Measurements from ENCODE around the gene HOXB5.

Gene HOXB5

DNA sequence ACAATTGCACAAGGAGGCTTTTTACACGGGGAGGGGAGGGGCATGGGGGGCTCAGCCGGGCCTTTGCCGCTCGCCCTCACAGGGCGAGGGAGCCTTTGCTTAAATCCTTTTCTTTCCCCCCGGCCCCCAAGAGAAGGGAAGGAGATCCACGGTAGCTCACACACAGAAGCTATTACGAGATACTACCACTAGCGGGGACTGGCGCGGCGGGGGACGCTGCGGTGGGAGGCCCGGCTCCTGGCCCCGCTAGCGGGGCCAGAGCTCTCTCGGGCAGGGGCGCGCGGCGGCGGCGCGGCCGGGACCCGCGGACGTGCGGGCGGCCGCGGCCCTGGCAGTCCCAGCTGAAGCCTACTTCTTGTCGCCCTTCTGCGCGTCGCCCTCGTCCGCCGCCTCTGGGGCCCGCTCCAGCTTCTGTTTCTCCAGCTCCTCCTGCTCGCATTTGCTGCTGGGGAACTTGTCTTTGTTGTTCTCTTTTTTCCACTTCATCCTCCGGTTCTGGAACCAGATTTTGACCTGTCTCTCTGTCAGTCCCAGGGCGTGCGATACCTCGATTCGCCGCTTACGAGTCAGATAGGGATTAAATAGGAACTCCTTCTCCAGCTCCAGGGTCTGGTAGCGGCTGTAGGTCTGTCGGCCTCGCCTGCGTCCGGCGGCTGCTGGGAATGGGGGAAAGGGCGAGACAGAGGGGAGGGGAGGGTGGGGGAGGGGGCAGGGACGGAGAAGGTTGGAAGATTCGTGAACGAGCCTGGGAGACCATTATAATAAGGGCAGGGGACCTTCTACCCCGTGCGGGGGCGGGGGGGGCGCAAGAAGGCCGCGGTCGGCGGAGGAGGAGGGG, 19.5 kb upstream of the HOXB5 start:
- Mint-ChIP-seq H3K9me3 (no peaks in the 10 kb centered on the region), H3K4me3 (peak overlapping the region; percentile 94 to 98 (median 96)), H3K27me3 (ENCODE audit: low read depth) (peaks cover 81% of the 10 kb centered on the region), H3K36me3 (ENCODE audit: low read depth) (peaks cover 8% of the 10 kb centered on the region), H3K27ac (peak overlapping the region in 2 of 3 experiments; percentile 96 to 98), H3K4me1 (peaks cover 52% of the 10 kb centered on the region)
- TF ChIP-seq, protein P1, sequence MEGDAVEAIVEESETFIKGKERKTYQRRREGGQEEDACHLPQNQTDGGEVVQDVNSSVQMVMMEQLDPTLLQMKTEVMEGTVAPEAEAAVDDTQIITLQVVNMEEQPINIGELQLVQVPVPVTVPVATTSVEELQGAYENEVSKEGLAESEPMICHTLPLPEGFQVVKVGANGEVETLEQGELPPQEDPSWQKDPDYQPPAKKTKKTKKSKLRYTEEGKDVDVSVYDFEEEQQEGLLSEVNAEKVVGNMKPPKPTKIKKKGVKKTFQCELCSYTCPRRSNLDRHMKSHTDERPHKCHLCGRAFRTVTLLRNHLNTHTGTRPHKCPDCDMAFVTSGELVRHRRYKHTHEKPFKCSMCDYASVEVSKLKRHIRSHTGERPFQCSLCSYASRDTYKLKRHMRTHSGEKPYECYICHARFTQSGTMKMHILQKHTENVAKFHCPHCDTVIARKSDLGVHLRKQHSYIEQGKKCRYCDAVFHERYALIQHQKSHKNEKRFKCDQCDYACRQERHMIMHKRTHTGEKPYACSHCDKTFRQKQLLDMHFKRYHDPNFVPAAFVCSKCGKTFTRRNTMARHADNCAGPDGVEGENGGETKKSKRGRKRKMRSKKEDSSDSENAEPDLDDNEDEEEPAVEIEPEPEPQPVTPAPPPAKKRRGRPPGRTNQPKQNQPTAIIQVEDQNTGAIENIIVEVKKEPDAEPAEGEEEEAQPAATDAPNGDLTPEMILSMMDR (IDR thresholded peaks at IDR 0.05; ENCODE audit: unreplicated experiment in 3 of 3), result peak in 2 of 3 experiments; percentile 39 to 44

DNA sequence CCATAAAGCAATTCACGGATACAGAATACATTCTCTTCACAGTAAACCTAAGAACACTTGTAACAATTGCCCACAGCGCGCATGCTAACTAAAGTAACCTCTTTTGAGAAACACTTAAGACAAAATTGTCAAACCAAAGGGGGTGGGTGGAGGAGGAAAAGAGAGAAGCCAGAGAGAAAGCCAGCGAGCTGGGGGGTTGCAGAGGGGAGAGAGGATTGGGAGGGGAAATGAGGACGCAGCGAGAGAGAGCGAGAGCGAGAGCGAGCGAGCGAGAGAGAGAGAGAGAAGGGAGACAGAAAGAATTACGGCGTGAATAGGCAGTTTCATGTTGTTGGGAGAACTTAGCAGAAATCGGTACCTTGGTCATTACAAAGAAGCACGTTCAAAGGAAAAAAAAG, 18.9 kb upstream of the HOXB5 start:
- Mint-ChIP-seq H3K36me3 (ENCODE audit: low read depth) (peaks cover 12% of the 10 kb centered on the region), H3K9me3 (no peaks in the 10 kb centered on the region), H3K27ac (peak overlapping the region in 2 of 3 experiments; percentile 96 to 98), H3K4me3 (peak overlapping the region; percentile 94 to 98 (median 94)), H3K27me3 (ENCODE audit: low read depth) (peaks cover 79% of the 10 kb centered on the region), H3K4me1 (peaks cover 55% of the 10 kb centered on the region)
- TF ChIP-seq, protein P1 (IDR thresholded peaks at IDR 0.05; ENCODE audit: unreplicated experiment in 3 of 3), result no peak

DNA sequence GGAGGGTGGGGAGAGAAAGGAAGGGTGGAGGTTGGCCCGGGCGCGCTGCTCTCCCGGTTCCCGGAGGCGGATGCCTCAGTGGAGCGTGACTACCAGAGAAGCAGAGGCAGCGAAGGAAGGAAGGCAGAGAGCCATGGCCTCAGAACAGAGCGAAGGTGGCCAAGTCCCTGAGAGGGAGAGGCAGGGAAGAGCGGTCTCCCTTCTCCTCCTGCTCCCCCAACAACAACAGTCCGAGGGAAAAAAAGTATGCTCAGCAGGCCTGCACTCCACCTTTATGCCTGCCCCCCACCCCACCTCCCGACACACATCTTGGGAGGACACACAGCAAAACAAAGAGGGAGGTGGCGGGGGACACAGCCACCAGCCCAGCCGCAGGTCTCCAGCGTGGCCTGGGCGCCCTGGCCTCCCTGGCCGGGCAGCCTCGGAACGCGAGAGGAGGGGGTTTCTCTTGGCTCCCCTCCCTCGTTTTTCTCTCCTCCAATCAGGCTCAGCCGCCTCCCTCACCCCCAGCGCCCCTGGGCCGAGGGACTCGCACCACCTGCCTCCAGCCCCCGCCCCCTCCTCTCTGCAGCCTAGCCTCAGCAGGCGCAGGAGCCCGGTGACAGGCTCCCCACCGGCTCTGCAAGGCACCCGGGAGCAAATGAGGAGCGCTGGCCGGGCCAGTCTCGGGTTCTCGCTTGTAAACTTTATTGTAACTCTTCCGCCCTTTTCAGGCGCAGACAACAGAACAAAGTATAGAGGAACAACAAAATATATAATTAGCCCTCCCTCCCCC, 18.3 kb upstream of the HOXB5 start:
- Mint-ChIP-seq H3K4me1 (peaks cover 52% of the 10 kb centered on the region), H3K27me3 (ENCODE audit: low read depth) (peaks cover 78% of the 10 kb centered on the region), H3K36me3 (ENCODE audit: low read depth) (peaks cover 12% of the 10 kb centered on the region), H3K27ac (peak overlapping the region in 2 of 3 experiments; percentile 98 to 99), H3K9me3 (no peaks in the 10 kb centered on the region), H3K4me3 (peak overlapping the region; percentile 94 to 98 (median 94))
- TF ChIP-seq, protein P1 (IDR thresholded peaks at IDR 0.05; ENCODE audit: unreplicated experiment in 3 of 3), result no peak

GRCh38 chr17:48611213-48611612, 17.6 kb upstream of the HOXB5 start:
- peaks cover 12% of the 10 kb centered on the region for H3K36me3 Mint-ChIP-seq (ENCODE audit: low read depth)
- no peaks in the 10 kb centered on the region for H3K9me3 Mint-ChIP-seq
- peaks cover 77% of the 10 kb centered on the region for H3K27me3 Mint-ChIP-seq (ENCODE audit: low read depth)
- H3K4me3 Mint-ChIP-seq, result peak overlapping the region; percentile 94 to 98 (median 94)
- TF ChIP-seq, protein P1 (IDR thresholded peaks at IDR 0.05; ENCODE audit: unreplicated experiment in 3 of 3), result no peak
- H3K4me1 Mint-ChIP-seq, result peaks cover 54% of the 10 kb centered on the region
- H3K27ac Mint-ChIP-seq, result peak overlapping the region in 2 of 3 experiments; percentile 98 to 99

DNA sequence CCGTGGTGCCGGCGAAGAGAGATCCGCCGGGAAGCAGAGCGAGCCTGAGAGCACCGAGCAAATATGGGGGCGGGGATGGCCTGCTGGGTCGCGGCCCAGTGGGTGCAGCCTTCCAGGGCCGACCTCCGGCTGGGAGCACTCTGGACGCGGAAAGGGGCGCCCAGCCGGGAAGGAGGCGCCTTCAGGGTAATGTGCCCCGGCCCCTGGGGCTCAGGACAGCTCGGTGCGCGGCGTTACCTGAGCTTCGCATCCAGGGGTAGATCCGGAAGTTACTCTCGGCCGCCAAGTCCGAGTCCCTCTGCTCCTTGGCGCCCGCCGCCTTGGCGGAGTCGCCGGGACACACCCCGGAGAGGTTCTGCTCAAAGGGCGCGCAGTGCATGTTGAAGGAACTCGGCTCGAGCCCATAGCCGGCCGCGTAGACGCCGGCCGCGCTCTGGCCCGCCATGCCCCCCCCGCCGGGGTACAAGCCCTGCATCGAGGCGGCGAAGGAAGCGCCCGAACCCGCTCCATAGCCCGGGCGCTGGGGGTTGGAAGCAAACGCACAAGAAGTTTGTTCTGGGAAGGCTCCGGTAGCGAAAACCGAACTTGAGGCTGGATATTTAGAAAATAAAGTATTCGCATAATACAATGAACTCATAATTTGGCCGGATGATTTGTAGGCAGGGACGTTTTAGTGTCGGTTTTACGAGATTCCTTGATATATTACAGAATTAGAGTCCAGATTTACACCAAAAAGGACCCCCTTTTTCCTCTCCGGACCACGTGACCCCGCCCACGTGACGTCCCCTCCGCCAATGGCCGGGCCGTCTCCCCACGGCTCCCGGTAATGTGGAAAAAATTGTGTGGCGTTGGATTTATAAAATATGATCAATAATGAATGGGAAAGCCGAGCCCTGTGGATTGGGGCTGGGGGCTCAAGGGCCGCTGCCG, 17.0 kb upstream of the HOXB5 start, which contains the start of gene HOXB7:
HOXB7 (minus strand) TSS at position 736 of the 930 bp plus-strand sequence; CDS start at position 637, 99 bp downstream.
- Mint-ChIP-seq H3K4me1 (peaks cover 52% of the 10 kb centered on the region), H3K27ac (peak within 1 kb of the TSS in 2 of 3 experiments; percentile 98 to 99), H3K27me3 (ENCODE audit: low read depth) (peaks cover 75% of the 10 kb centered on the region), H3K4me3 (peak within 1 kb of the TSS; percentile 94 to 98 (median 94)), H3K9me3 (no peaks in the 10 kb centered on the region), H3K36me3 (ENCODE audit: low read depth) (peaks cover 12% of the 10 kb centered on the region)
- TF ChIP-seq, protein P1 (IDR thresholded peaks at IDR 0.05; ENCODE audit: unreplicated experiment in 3 of 3), result no peak

Data from nephron (organoid).